ENCODE data around the gene GLT1D1.

The GLT1D1 gene

DNA sequence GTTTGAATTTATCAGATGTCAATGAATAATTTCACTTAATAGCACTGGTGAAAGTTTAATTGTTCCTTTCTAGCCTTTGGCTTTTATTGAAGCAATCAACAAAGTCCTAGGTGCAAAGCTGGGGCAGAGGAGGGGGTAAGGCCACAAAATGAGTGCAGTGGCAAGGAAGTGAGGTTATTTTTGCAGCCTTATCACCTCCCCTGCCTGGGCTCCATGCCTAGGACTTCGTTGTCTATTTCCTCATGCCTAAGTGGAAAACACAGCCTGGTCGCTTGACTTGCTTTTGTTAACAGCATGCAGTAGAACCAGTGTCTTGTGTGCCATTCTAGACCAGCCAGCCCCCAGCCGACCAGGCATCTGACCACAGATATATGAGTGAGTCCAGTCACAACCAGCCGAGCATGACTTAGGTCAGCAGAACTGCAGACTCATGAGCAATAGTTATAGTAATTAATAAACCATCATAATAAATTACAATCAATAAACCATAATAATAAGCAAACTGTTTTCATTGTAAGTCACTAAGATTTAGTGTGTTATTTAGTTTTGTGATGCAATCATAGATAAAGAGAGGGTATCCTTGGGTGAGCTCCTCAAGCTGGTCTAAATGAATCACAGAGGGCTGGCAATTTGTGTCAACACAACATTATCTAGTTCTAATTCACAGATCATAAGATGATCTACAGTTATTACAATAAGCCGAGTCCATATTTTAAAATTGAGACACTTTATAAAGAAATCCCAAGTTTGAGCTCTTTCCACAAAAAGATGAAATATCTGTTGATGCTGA is 156.8 kb downstream of the GLT1D1 start:
- DNase-seq: no peak

DNA sequence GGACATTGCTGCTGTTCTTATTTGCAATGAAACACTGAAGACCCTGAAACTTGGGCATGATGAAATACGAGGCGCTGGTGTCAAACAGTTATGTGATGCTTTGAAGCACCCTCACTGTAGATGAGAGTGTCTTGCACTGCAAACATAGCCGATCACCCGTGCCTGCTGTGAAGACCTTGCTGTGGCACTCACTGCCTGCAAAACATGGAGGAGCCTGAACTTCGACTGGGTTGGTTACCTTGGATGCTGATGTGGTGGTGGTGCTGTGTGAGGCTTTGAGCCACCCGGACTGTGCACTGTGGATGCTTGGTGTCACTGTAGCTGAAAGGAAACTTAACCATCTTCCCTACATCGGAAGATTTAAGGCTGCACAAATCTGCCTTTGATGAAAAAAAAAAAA is 162.9 kb downstream of the GLT1D1 start:
- DNase-seq: no peak

DNA sequence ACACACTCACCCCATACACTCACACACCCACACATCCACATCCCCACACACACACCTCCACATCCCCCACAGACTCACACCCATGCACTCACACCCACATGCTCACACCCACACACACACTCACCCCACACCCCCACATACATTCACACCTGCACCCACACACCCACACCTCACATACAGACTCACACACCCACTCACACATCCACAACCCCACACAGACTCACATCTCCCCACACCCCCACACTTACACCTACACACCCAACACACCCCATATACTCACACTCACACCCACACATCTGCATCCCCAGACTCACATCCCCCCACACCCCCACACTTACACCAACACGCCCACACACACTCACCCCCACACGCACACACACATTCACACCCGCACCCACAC is 171.8 kb downstream of the GLT1D1 start:
- DNase-seq: no peak

- DNase-seq: no peak
Observed at GRCh38 chr12:129028844-129029243, 175.6 kb downstream of the GLT1D1 start.

Data from activated CD8-positive, alpha-beta memory T cell treated with anti-CD3 and anti-CD28 coated beads for 24 hours (primary cell).